H1 (cell line): Measurements from ENCODE around the gene MAPKAP1. TPM values are rescaled to one million over a fixed set of nuclear protein-coding genes. Genes with fewer than 3 reads are reported as not detected.

ENCODE experiments used
- CTCF ChIA-PET: fragments of 300-600 bp; sonication (Branson Sonifier 250); formaldehyde crosslinking; loops from one replicate; lab custom pipeline; 2021; ENCODE audit not compliant: partially characterized antibody; lab: Charles Lee
- POLR2A ChIA-PET: fragments of 300-600 bp; sonication (Branson Sonifier 250); formaldehyde crosslinking; loops from one replicate; lab custom pipeline; 2021; ENCODE audit warnings: inconsistent platforms; ENCODE audit not compliant: partially characterized antibody; lab: Charles Lee
- DNase-seq, 2 experiments: peaks; one replicate each; pipeline versions ENCODE4 v3.0.0 to v3.0.0-alpha.2; 2010 to 2022; ENCODE audit warnings: low spot score in 2 of 2, low read depth in 1 of 2, mixed read lengths in 1 of 2
- FAIRE-seq: peaks from 2 replicates; lab custom pipeline; 2011; peaks lifted over from hg19 to GRCh38; lab: Jason Lieb, UNC
- H2AFZ ChIP-seq: 2 replicates; pipeline ENCODE4 v1.8.1; 2012; ENCODE audit warnings: low read length, inconsistent platforms
- H2AK5ac ChIP-seq: 2 replicates; pipeline ENCODE4 v1.6.1; 2013; ENCODE audit warnings: low read depth, low read length
- H2BK120ac ChIP-seq: replicated peaks from 2 replicates; pipeline ENCODE3; 2013; ENCODE audit warnings: low read depth, low read length, inconsistent platforms
- H2BK12ac ChIP-seq: 2 replicates; pipeline ENCODE4 v1.6.1; 2013; ENCODE audit warnings: low read depth, low read length
- H2BK15ac ChIP-seq: 2 replicates; pipeline ENCODE4 v1.6.1; 2013; ENCODE audit warnings: low read length
- H2BK20ac ChIP-seq: 2 replicates; pipeline ENCODE4 v1.6.1; 2013; ENCODE audit warnings: low read length
- H2BK5ac ChIP-seq: 2 replicates; pipeline ENCODE4 v1.6.1; 2013; ENCODE audit warnings: low read depth, low read length
- H3K14ac ChIP-seq: 2 replicates; pipeline ENCODE4 v1.6.1; 2013; ENCODE audit warnings: inconsistent platforms; ENCODE audit not compliant: insufficient read length
- H3K18ac ChIP-seq: 2 replicates; pipeline ENCODE4 v1.6.1; 2013; ENCODE audit warnings: low read length; ENCODE audit errors: extremely low read depth
- H3K23ac ChIP-seq: 2 replicates; pipeline ENCODE4 v1.6.1; 2013; ENCODE audit warnings: inconsistent platforms; ENCODE audit not compliant: insufficient read length
- H3K23me2 ChIP-seq: 2 replicates; pipeline ENCODE4 v1.6.1; 2013; ENCODE audit warnings: low read depth, low read length
- H3K27ac ChIP-seq: 2 replicates; pipeline ENCODE4 v1.6.1; 2011; ENCODE audit warnings: low read depth, low read length, inconsistent platforms
- H3K27me3 ChIP-seq, 4 experiments: replicated peaks in 1 of 4; 1 replicate in 1 of 4; 2 replicates in 3 of 4; pipeline versions ENCODE4 v1.6.1 to v1.8.1; 2011 to 2013; ENCODE audit warnings: low read length in 3 of 4, mild to moderate bottlenecking in 3 of 4, inconsistent platforms in 2 of 4, mixed read lengths in 2 of 4, moderate library complexity in 1 of 4; ENCODE audit not compliant: control insufficient read depth in 3 of 4, insufficient read depth in 3 of 4; ENCODE audit errors: extremely low read depth in 1 of 4
- H3K36me3 ChIP-seq, 4 experiments: 2 replicates each; pipeline versions ENCODE4 v1.6.1 to v1.8.1; 2011 to 2013; ENCODE audit warnings: mild to moderate bottlenecking in 4 of 4, low read length in 3 of 4, moderate library complexity in 2 of 4, control low read depth in 1 of 4, inconsistent platforms in 1 of 4; ENCODE audit not compliant: insufficient read depth in 4 of 4, control insufficient read depth in 2 of 4
- H3K4ac ChIP-seq: replicated peaks from 2 replicates; pipeline ENCODE3; 2013; ENCODE audit warnings: low read length, low read depth, mixed read lengths, inconsistent platforms; ENCODE audit not compliant: insufficient read length
- H3K4me1 ChIP-seq, 4 experiments: replicated peaks in 1 of 4; 1 replicate in 1 of 4; 2 replicates in 3 of 4; pipeline versions ENCODE4 v1.6.1 to v1.8.1; 2011 to 2013; ENCODE audit warnings: low read length in 3 of 4, inconsistent platforms in 2 of 4, mixed read lengths in 1 of 4; ENCODE audit not compliant: insufficient read depth in 4 of 4, control insufficient read depth in 3 of 4
- H3K4me2 ChIP-seq, 2 experiments: 2 replicates each; pipeline versions ENCODE4 v1.6.1 to v1.8.1; 2011 to 2013; ENCODE audit warnings: low read depth in 2 of 2, low read length in 2 of 2, control low read depth in 1 of 2, inconsistent platforms in 1 of 2, mild to moderate bottlenecking in 1 of 2; ENCODE audit not compliant: insufficient read depth in 1 of 2
- H3K4me3 ChIP-seq, 4 experiments: fragments of 200-600, 300-600 bp in 1 of 4; sonication (generic), shearing (Covaris generic), sonication (Bioruptor Twin) in 1 of 4; 2 replicates each; pipeline versions ENCODE4 v1.5.1 to v1.8.1; 2011 to 2016; ENCODE audit warnings: low read length in 4 of 4, low read depth in 3 of 4, control low read depth in 2 of 4, inconsistent platforms in 2 of 4, mild to moderate bottlenecking in 2 of 4, mixed read lengths in 1 of 4, moderate library complexity in 1 of 4; ENCODE audit not compliant: insufficient read depth in 2 of 4; ENCODE audit errors: extremely low read depth in 1 of 4
- H3K56ac ChIP-seq: replicated peaks from 2 replicates; pipeline ENCODE3; 2013; ENCODE audit warnings: low read depth, mild to moderate bottlenecking, mixed read lengths, low read length, inconsistent platforms; ENCODE audit not compliant: insufficient read length
- H3K79me1 ChIP-seq: 2 replicates; pipeline ENCODE4 v1.6.1; 2013; ENCODE audit warnings: low read depth, low read length, control low read depth
- H3K79me2 ChIP-seq, 2 experiments: 2 replicates each; pipeline versions ENCODE4 v1.6.1 to v1.8.1; 2012 to 2013; ENCODE audit warnings: low read length in 2 of 2, mild to moderate bottlenecking in 2 of 2, inconsistent platforms in 1 of 2; ENCODE audit not compliant: insufficient read depth in 2 of 2, control insufficient read depth in 1 of 2
- H3K9ac ChIP-seq, 4 experiments: replicated peaks in 1 of 4; 1 replicate in 1 of 4; 2 replicates in 3 of 4; pipeline versions ENCODE4 v1.6.1 to v1.8.1; 2011 to 2013; ENCODE audit warnings: low read depth in 3 of 4, low read length in 3 of 4, control low read depth in 2 of 4, mild to moderate bottlenecking in 2 of 4, moderate library complexity in 2 of 4, inconsistent platforms in 1 of 4; ENCODE audit errors: extremely low read depth in 1 of 4
- H3K9me3 ChIP-seq, 2 experiments: 2 replicates each; pipeline versions ENCODE4 v1.6.1 to v1.8.1; 2012 to 2013; ENCODE audit warnings: mild to moderate bottlenecking in 2 of 2, moderate library complexity in 2 of 2, control low read depth in 1 of 2, inconsistent platforms in 1 of 2, low read depth in 1 of 2, low read length in 1 of 2, mixed read lengths in 1 of 2; ENCODE audit not compliant: insufficient read depth in 2 of 2
- H4K20me1 ChIP-seq, 2 experiments: replicated peaks in 1 of 2; 2 replicates each; pipeline versions ENCODE3 to v1.8.1; 2011 to 2013; ENCODE audit warnings: inconsistent platforms in 2 of 2, low read length in 2 of 2, mild to moderate bottlenecking in 1 of 2; ENCODE audit not compliant: insufficient read depth in 2 of 2, control insufficient read depth in 1 of 2
- H4K5ac ChIP-seq: 2 replicates; pipeline ENCODE4 v1.6.1; 2013; ENCODE audit warnings: low read length, low read depth, mixed read lengths, inconsistent platforms; ENCODE audit not compliant: insufficient read length
- H4K8ac ChIP-seq: 2 replicates; pipeline ENCODE4 v1.8.0; 2013; ENCODE audit warnings: mild to moderate bottlenecking, moderate library complexity, low read length, inconsistent platforms; ENCODE audit not compliant: insufficient read depth; ENCODE audit errors: extremely low read depth
- H4K91ac ChIP-seq: replicated peaks from 2 replicates; pipeline ENCODE3; 2013; ENCODE audit warnings: low read length, mixed read lengths, inconsistent platforms; ENCODE audit not compliant: insufficient read length
- ATF2 ChIP-seq: IDR thresholded peaks from 2 replicates; pipeline ENCODE4 v1.6.1; 2012; ENCODE audit warnings: low read length, inconsistent platforms
- CREB1 ChIP-seq: IDR thresholded peaks from 2 replicates; pipeline ENCODE4 v1.6.1; 2012; ENCODE audit warnings: inconsistent platforms
- HDAC6 ChIP-seq: IDR thresholded peaks from one replicate; pipeline ENCODE4 v1.7.1; 2012; ENCODE audit warnings: low read depth, mild to moderate bottlenecking, inconsistent platforms, low read length, moderate library complexity
- JUN ChIP-seq: IDR thresholded peaks from 2 replicates; pipeline ENCODE4 v1.6.1; 2011; ENCODE audit warnings: low read depth, mild to moderate bottlenecking, improper control_type of control experiment, low read length
- JUND ChIP-seq: IDR thresholded peaks from 2 replicates; pipeline ENCODE4 v1.6.1; 2011; ENCODE audit warnings: mild to moderate bottlenecking, improper control_type of control experiment, low read length
- KDM1A ChIP-seq: fragments of 200-600, 300-600 bp; sonication (generic); IDR thresholded peaks from 2 replicates; pipeline ENCODE4 v1.7.1; 2016; ENCODE audit warnings: mild to moderate bottlenecking, low read length, borderline replicate concordance
- MAFK ChIP-seq: IDR thresholded peaks from 2 replicates; pipeline ENCODE4 v1.6.1; 2012; ENCODE audit warnings: low read depth, mild to moderate bottlenecking, improper control_type of control experiment, low read length
- RBBP5 ChIP-seq: IDR thresholded peaks from 2 replicates; pipeline ENCODE4 v1.7.1; 2012; ENCODE audit warnings: low read depth, mild to moderate bottlenecking, inconsistent platforms, low read length, moderate library complexity, borderline replicate concordance
- RNF2 ChIP-seq: fragments of 200-900, 300-1000 bp; sonication (generic); IDR thresholded peaks from 2 replicates; pipeline ENCODE4 v1.7.1; 2016; ENCODE audit warnings: borderline replicate concordance, low read depth, mild to moderate bottlenecking, antibody characterized with exemption, low read length; ENCODE audit not compliant: poor library complexity, severe bottlenecking; ENCODE audit errors: missing control alignments
- SIX5 ChIP-seq: IDR thresholded peaks from 2 replicates; pipeline ENCODE4 v1.6.1; 2011; ENCODE audit warnings: mild to moderate bottlenecking, low read depth, low read length
- TBP ChIP-seq: IDR thresholded peaks from 2 replicates; pipeline ENCODE4 v1.6.1; 2011; ENCODE audit warnings: low read depth, low read length, improper control_type of control experiment
- YY1 ChIP-seq: IDR thresholded peaks from 2 replicates; pipeline ENCODE4 v1.6.1; 2011; ENCODE audit warnings: low read depth, mild to moderate bottlenecking, low read length
- ZNF274 ChIP-seq: IDR thresholded peaks from 2 replicates; pipeline ENCODE4 v1.7.0; 2012; ENCODE audit warnings: low read length, borderline replicate concordance; ENCODE audit errors: extremely low read depth
- WGBS, 2 experiments: shearing (Covaris generic) in 1 of 2; methylation state at CpG; one replicate each; pipeline versions ENCODE4 v1.1.6 to v1.1.7; 2013 to 2015; ENCODE audit warnings: low lambda C conversion rate in 2 of 2, mixed read lengths in 2 of 2, inconsistent platforms in 1 of 2, low coverage in 1 of 2, missing lambda C conversion rate in 1 of 2; ENCODE audit not compliant: insufficient replicate concordance in 2 of 2, insufficient coverage in 1 of 2, insufficient read length in 1 of 2; ENCODE audit errors: extremely low coverage in 1 of 2, missing lambda C conversion rate in 1 of 2; 5-methylcytosine and 5-hydroxymethylcytosine counted together
- polyA plus RNA-seq, 7 experiments: library from polyadenylated mRNA; depleted of rRNA in 3 of 7; stranded (reverse) in 5 of 7; unstranded in 2 of 7; fragments of >200 nt in 5 of 7; fragments of 200-250 nt in 2 of 7; gene quantifications; 1 replicate in 5 of 7; 2 replicates in 1 of 7; 4 replicates in 1 of 7; pipeline versions ENCODE4 v1.2.1 to v1.2.3, GENCODE V29; 2011 to 2013; ENCODE audit warnings: missing spikeins in 2 of 7, mixed read lengths in 2 of 7
- total RNA-seq: library from RNA; stranded (reverse); fragmentation: NEBNext Ultra II Directional; extraction: Animal tissue kit (Norgen Biotek cat#: 25700); gene quantifications from 2 replicates; pipeline ENCODE4 v1.2.1, GENCODE V29; 2021

MAPKAP1 gene
- total and polyA plus RNA-seq, 2 of the 8 experiments (the other 6 are each of a cell fraction or from before 2014, with no cell fraction given) = 79.2 to 140 TPM

- no peaks in the 10 kb centered on the region for H3K9me3 ChIP-seq
- ChIA-PET POLR2A (interaction anchor here (1.0 kb wide), 1 partner anchor 16 kb away, joined by 3 read pairs; no protein-coding TSS in a partner anchor), CTCF (interaction anchor here (0.7 to 1.7 kb wide), 2 partner anchors 9 to 10 kb away, joined by 4 to 6 read pairs; no protein-coding TSS in a partner anchor)
- H3K36me3 ChIP-seq = no peaks in the 10 kb centered on the region; a peak in 1 of 8 replicates
- no peak overlapping the region for H3K4ac ChIP-seq
- no peak overlapping the region for H2BK120ac ChIP-seq
- H3K56ac ChIP-seq = no peak overlapping the region
- no peaks in the 10 kb centered on the region for H3K23me2 ChIP-seq
- H2BK5ac ChIP-seq = no peak overlapping the region
- H2AK5ac ChIP-seq = no peak overlapping the region
- H4K91ac ChIP-seq = no peak overlapping the region
- H4K20me1 ChIP-seq = no peaks in the 10 kb centered on the region
- H3K23ac ChIP-seq = no peak overlapping the region
- no peak overlapping the region for H2AFZ ChIP-seq
- no peak overlapping the region for H3K4me3 ChIP-seq
- WGBS, 2 experiments = 87% methylated on average over 1 of the region's 1 CpG; no CpG with 5 or more reads in 1 of the 2 experiments
- peaks cover 2 to 7% (median 4%) of the 10 kb centered on the region in 4 experiments; a peak in 5 of 7 replicates for H3K4me1 ChIP-seq
- no peak for DNase-seq
- no peak overlapping the region for H3K18ac ChIP-seq
- H4K8ac ChIP-seq = no peak overlapping the region
- no peak overlapping the region for H3K14ac ChIP-seq
- H4K5ac ChIP-seq = no peak overlapping the region
- H3K27me3 ChIP-seq = no peaks in the 10 kb centered on the region
- H3K9ac ChIP-seq = no peak overlapping the region
- H3K79me2 ChIP-seq = peaks cover 0 to 56% of the 10 kb centered on the region in 2 experiments; a peak in 2 of 4 replicates
- H3K79me1 ChIP-seq = peaks cover 3% of the 10 kb centered on the region; the same call in 1 of the 2 replicates
- H3K4me2 ChIP-seq = no peak overlapping the region
- H2BK15ac ChIP-seq = no peak overlapping the region
- no peak for FAIRE-seq
- H3K27ac ChIP-seq = no peak overlapping the region
- H2BK12ac ChIP-seq = no peak overlapping the region
- no peak overlapping the region for H2BK20ac ChIP-seq
- TF ChIP-seq CREB1 (no peak), JUN (no peak), JUND (no peak), RNF2 (no peak), TBP (no peak), MAFK (no peak), YY1 (no peak), ATF2 (no peak), SIX5 (no peak), HDAC6 (no peak), RBBP5 (no peak), KDM1A (no peak), ZNF274 (no peak)
Measured at GRCh38 chr9:125642311-125642710, 64.7 kb downstream of the MAPKAP1 start.
